WTC11 (cell line): ENCODE results near the gene DAD1. TPM values are rescaled to one million over a fixed set of nuclear protein-coding genes. Genes with fewer than 3 reads are reported as not detected.

Experiments
- ATAC-seq: fragments of 200-7000 bp; cut with Tn5 transposase; 2 replicates; pipeline ENCODE4 v1.10.0; 2021; ENCODE audit warnings: mild to moderate bottlenecking, moderate library complexity
- CTCF ChIA-PET: fragments of 300-600 bp; sonication (Branson Sonifier 250); formaldehyde crosslinking; loops from one replicate; lab custom pipeline; 2021; ENCODE audit warnings: antibody characterized with exemption; lab: Charles Lee
- POLR2A ChIA-PET: fragments of 350-600 bp; sonication (Branson Sonifier 250); formaldehyde crosslinking; loops from one replicate; lab custom pipeline; 2021; ENCODE audit warnings: antibody characterized with exemption; lab: Charles Lee
- DNase-seq: peaks from one replicate; pipeline ENCODE4 v3.0.0; 2021; ENCODE audit warnings: low spot score
- H3K27ac Mint-ChIP-seq: 2 replicates; pipeline ENCODE4 v1.8.0; 2021; ENCODE audit warnings: mixed read lengths
- H3K27me3 Mint-ChIP-seq: 2 replicates; pipeline ENCODE4 v1.8.0; 2021; ENCODE audit warnings: low read depth, mild to moderate bottlenecking, moderate library complexity, mixed read lengths
- H3K36me3 Mint-ChIP-seq: 2 replicates; pipeline ENCODE4 v1.8.0; 2021; ENCODE audit warnings: mixed read lengths
- H3K4me1 Mint-ChIP-seq: 2 replicates; pipeline ENCODE4 v1.8.0; 2022; ENCODE audit warnings: mixed read lengths
- H3K4me3 Mint-ChIP-seq: 2 replicates; pipeline ENCODE4 v1.8.0; 2021; ENCODE audit warnings: mild to moderate bottlenecking, moderate library complexity, mixed read lengths
- H3K9me3 Mint-ChIP-seq: 2 replicates; pipeline ENCODE4 v1.8.0; 2021; ENCODE audit warnings: mixed read lengths
- AFF4 ChIP-seq: sonication (generic); formaldehyde crosslinking; IDR thresholded peaks from 2 replicates; pipeline ENCODE4 v1.8.1; 2023; ENCODE audit warnings: mild to moderate bottlenecking, missing genetic modification reagents, borderline replicate concordance
- ATF3 ChIP-seq: sonication (generic); formaldehyde crosslinking; conservative IDR thresholded peaks from 2 replicates; pipeline ENCODE4 v1.8.1; 2022; ENCODE audit warnings: mild to moderate bottlenecking, missing genetic modification reagents
- CREM ChIP-seq: sonication (generic); formaldehyde crosslinking; IDR thresholded peaks from 2 replicates; pipeline ENCODE4 v1.8.1; 2022; ENCODE audit warnings: mild to moderate bottlenecking, missing genetic modification reagents, moderate library complexity
- E2F4 ChIP-seq: sonication (generic); formaldehyde crosslinking; IDR thresholded peaks from 2 replicates; pipeline ENCODE4 v1.8.1; 2022; ENCODE audit warnings: low read depth, mild to moderate bottlenecking, moderate library complexity, missing genetic modification reagents, borderline replicate concordance
- ESRRA ChIP-seq: sonication (generic); formaldehyde crosslinking; IDR thresholded peaks from 2 replicates; pipeline ENCODE4 v1.8.1; 2022; ENCODE audit warnings: mild to moderate bottlenecking, missing genetic modification reagents, borderline replicate concordance
- FOXK1 ChIP-seq: sonication (generic); formaldehyde crosslinking; IDR thresholded peaks from 2 replicates; pipeline ENCODE4 v1.8.0; 2022; ENCODE audit warnings: mild to moderate bottlenecking, moderate library complexity, missing genetic modification reagents
- FOXP1 ChIP-seq: sonication (generic); formaldehyde crosslinking; IDR thresholded peaks from 2 replicates; pipeline ENCODE4 v1.8.0; 2022; ENCODE audit warnings: missing genetic modification reagents, mild to moderate bottlenecking, moderate library complexity, borderline replicate concordance
- HMGXB4 ChIP-seq: sonication (generic); formaldehyde crosslinking; IDR thresholded peaks from 2 replicates; pipeline ENCODE4 v1.8.1; 2023; ENCODE audit warnings: mild to moderate bottlenecking, moderate library complexity, missing genetic modification reagents
- IRF2 ChIP-seq: sonication (generic); formaldehyde crosslinking; IDR thresholded peaks from 2 replicates; pipeline ENCODE4 v1.8.0; 2022; ENCODE audit warnings: low read depth, missing genetic modification reagents, borderline replicate concordance
- JUN ChIP-seq: sonication (generic); formaldehyde crosslinking; IDR thresholded peaks from 2 replicates; pipeline ENCODE4 v1.8.0; 2023; ENCODE audit warnings: mild to moderate bottlenecking, missing genetic modification reagents
- KAT7 ChIP-seq: sonication (generic); formaldehyde crosslinking; IDR thresholded peaks from 2 replicates; pipeline ENCODE4 v1.8.1; 2023; ENCODE audit warnings: missing genetic modification reagents, mild to moderate bottlenecking, borderline replicate concordance
- MAX ChIP-seq: sonication (generic); formaldehyde crosslinking; IDR thresholded peaks from 2 replicates; pipeline ENCODE4 v1.8.0; 2022; ENCODE audit warnings: mild to moderate bottlenecking, missing genetic modification reagents
- MXD4 ChIP-seq: fragments of 250-450 bp; sonication (Bioruptor Pico); IDR thresholded peaks from 2 replicates; pipeline ENCODE4 v1.8.0; 2021; ENCODE audit warnings: mild to moderate bottlenecking, moderate library complexity, borderline replicate concordance
- NR1H2 ChIP-seq: sonication (generic); formaldehyde crosslinking; IDR thresholded peaks from 2 replicates; pipeline ENCODE4 v1.9.0; 2021; ENCODE audit warnings: mild to moderate bottlenecking, moderate library complexity, missing genetic modification reagents
- PREB ChIP-seq: sonication (generic); formaldehyde crosslinking; IDR thresholded peaks from 2 replicates; pipeline ENCODE4 v1.8.1; 2022; ENCODE audit warnings: mild to moderate bottlenecking, missing genetic modification reagents, moderate library complexity, borderline replicate concordance
- PRRX2 ChIP-seq: fragments of 250-450 bp; sonication (Bioruptor Pico); IDR thresholded peaks from 2 replicates; pipeline ENCODE4 v1.8.0; 2021; ENCODE audit warnings: mild to moderate bottlenecking
- STAT6 ChIP-seq: sonication (generic); formaldehyde crosslinking; conservative IDR thresholded peaks from 2 replicates; pipeline ENCODE4 v1.8.1; 2023; ENCODE audit warnings: mild to moderate bottlenecking, low read depth, missing genetic modification reagents, moderate library complexity
- ZNF263 ChIP-seq: sonication (generic); formaldehyde crosslinking; IDR thresholded peaks from 2 replicates; pipeline ENCODE4 v1.8.1; 2022; ENCODE audit warnings: low read depth, mild to moderate bottlenecking, moderate library complexity, missing genetic modification reagents
- ZNF317 ChIP-seq: sonication (generic); formaldehyde crosslinking; IDR thresholded peaks from 2 replicates; pipeline ENCODE4 v1.8.1; 2023; ENCODE audit warnings: low read depth, mild to moderate bottlenecking, moderate library complexity, missing genetic modification reagents, borderline replicate concordance
- total RNA-seq: library from RNA; stranded (reverse); gene quantifications from 3 replicates; pipeline ENCODE4 v1.2.3, GENCODE V29; 2021

Gene DAD1
- total RNA-seq, 1 experiment from 2014 or later, result 125 TPM

GRCh38 chr14:22533739-22534359 is 55.2 kb downstream of the DAD1 start:
- peaks cover 4% of the 10 kb centered on the region for H3K4me1 Mint-ChIP-seq
- no peak for TF ChIP-seq NR1H2 (CRISPR knock-in tag)
- no peak for TF ChIP-seq ESRRA (CRISPR knock-in tag)
- no peak for TF ChIP-seq IRF2
- TF ChIP-seq ZNF317 (CRISPR knock-in tag), result no peak
- TF ChIP-seq FOXK1 (CRISPR knock-in tag), result no peak
- no peak for TF ChIP-seq HMGXB4 (CRISPR knock-in tag)
- no peak for TF ChIP-seq MAX (CRISPR knock-in tag)
- no peak for TF ChIP-seq E2F4 (CRISPR knock-in tag)
- TF ChIP-seq STAT6, result no peak
- no peak for TF ChIP-seq KAT7 (CRISPR knock-in tag)
- TF ChIP-seq FOXP1 (CRISPR knock-in tag), result no peak
- TF ChIP-seq JUN (CRISPR knock-in tag), result no peak
- TF ChIP-seq CREM, result no peak
- TF ChIP-seq MXD4 (CRISPR knock-in tag), result no peak
- TF ChIP-seq ZNF263 (CRISPR knock-in tag), result no peak
- no peak for TF ChIP-seq PRRX2 (CRISPR knock-in tag)
- TF ChIP-seq PREB, result no peak
- no peak for TF ChIP-seq ATF3 (CRISPR knock-in tag)
- TF ChIP-seq AFF4, result no peak
- TF ChIP-seq, all 79 proteins: peak for 0
- Mint-ChIP-seq H3K27ac (no peak overlapping the region), H3K9me3 (peaks cover 3% of the 10 kb centered on the region; the same call in 1 of the 2 replicates), H3K36me3 (no peaks in the 10 kb centered on the region), H3K27me3 (no peaks in the 10 kb centered on the region), H3K4me3 (no peak overlapping the region)
- ChIA-PET POLR2A (no interaction called here), CTCF (interaction anchor here (1.1 kb wide), 1 partner anchor 37 kb away, joined by 3 read pairs; no protein-coding TSS in a partner anchor)
- no peak for DNase-seq
- no peak for ATAC-seq
